A549 (cell line): ENCODE data around the gene CADM4.

Experiments
- CTCF ChIP-seq: fragments of >200 bp; sonication (Bioruptor Twin); formaldehyde crosslinking; IDR thresholded peaks from 3 replicates; pipeline ENCODE4 v1.5.1; 2016
- EP300 ChIP-seq, 2 experiments: fragments of >200 bp; sonication (Bioruptor Twin); formaldehyde crosslinking; IDR thresholded peaks; 2 replicates in 1 of 2; 3 replicates in 1 of 2; pipeline ENCODE4 v1.6.1; 2016 to 2017
- JUN ChIP-seq, 2 experiments: fragments of >200 bp; sonication (Bioruptor Twin); formaldehyde crosslinking; IDR thresholded peaks; 2 replicates in 1 of 2; 3 replicates in 1 of 2; pipeline ENCODE4 v1.6.1; 2016 to 2017
- MYC ChIP-seq: IDR thresholded peaks from 2 replicates; pipeline ENCODE4 v1.6.1; 2012; ENCODE audit warnings: mild to moderate bottlenecking, inconsistent platforms, low read length, improper control_type of control experiment, borderline replicate concordance
- NR3C1 ChIP-seq: fragments of >200 bp; sonication (Bioruptor Twin); formaldehyde crosslinking; IDR thresholded peaks from 3 replicates; pipeline ENCODE4 v1.6.1; 2017

- TF ChIP-seq CTCF = no peak
- no peak for TF ChIP-seq EP300 (IDR thresholded peaks at IDR 0.05)
- TF ChIP-seq NR3C1 = no peak
- TF ChIP-seq MYC = no peak
- no peak for TF ChIP-seq JUN (IDR thresholded peaks at IDR 0.05)
These were observed 4.5 kb upstream of the CADM4 start for GRCh38 chr19:43644181-43644580.
